Gastroesophageal sphincter (tissue), 4 donors: ENCODE data around the gene MB21D2. TPM values are rescaled to one million over a fixed set of nuclear protein-coding genes. Genes with fewer than 3 reads are reported as not detected.
"Not testable (repeated sequence)": the region's sequence is repeated elsewhere in the genome, so short reads cannot be mapped to it uniquely, and the experiment has no call there.

ENCODE experiments used
- ATAC-seq: fragments of 150-250 bp; one replicate; pipeline ENCODE4 v1.9.1; 2016; ENCODE audit warnings: mild to moderate bottlenecking, moderate library complexity
- H3K27ac ChIP-seq, 4 donors: fragments of 200-600 bp; sonication (generic) in 3 of 4; 1 replicate in 3 of 4; 2 replicates in 1 of 4; pipeline ENCODE4 v1.5.1; 2016 to 2019
- H3K27me3 ChIP-seq: fragments of 200-600 bp; sonication (generic); one replicate; pipeline ENCODE4 v1.5.1; 2019
- H3K36me3 ChIP-seq, 2 donors: fragments of 200-600 bp; sonication (generic); one replicate each; pipeline ENCODE4 v1.5.1; 2019; ENCODE audit warnings: control low read depth in 1 of 2
- H3K4me1 ChIP-seq, 3 donors: fragments of 200-600 bp; sonication (generic); 1 replicate in 2 of 3; 2 replicates in 1 of 3; pipeline ENCODE4 v1.5.1; 2016 to 2019; ENCODE audit warnings: control low read depth in 2 of 3
- H3K4me3 ChIP-seq, 2 donors: fragments of 200-600 bp; sonication (generic); one replicate each; pipeline ENCODE4 v1.5.1; 2019; ENCODE audit warnings: mild to moderate bottlenecking in 1 of 2, moderate library complexity in 1 of 2
- H3K9me3 ChIP-seq, 3 donors: fragments of 200-600 bp; sonication (generic); one replicate each; pipeline ENCODE4 v1.5.1; 2017 to 2019; ENCODE audit warnings: control low read depth in 2 of 3
- EP300 ChIP-seq: sonication (generic); formaldehyde crosslinking; IDR thresholded peaks from one replicate; pipeline ENCODE4 v1.6.1; 2017; ENCODE audit warnings: antibody characterized with exemption, mild to moderate bottlenecking
- POLR2A ChIP-seq, 2 donors: fragments of 450-650 bp; IDR thresholded peaks; one replicate each; pipeline ENCODE4 v1.6.1; 2017; ENCODE audit warnings: antibody characterized with exemption in 2 of 2, mild to moderate bottlenecking in 2 of 2, moderate library complexity in 1 of 2
- POLR2AphosphoS5 ChIP-seq: sonication (generic); formaldehyde crosslinking; IDR thresholded peaks from one replicate; pipeline ENCODE4 v1.6.1; 2017; ENCODE audit warnings: antibody characterized with exemption
- WGBS, 2 donors: methylation state at CpG; one replicate each; pipeline ENCODE4 v1.1.5; 2018; ENCODE audit warnings: low coverage in 1 of 2; 5-methylcytosine and 5-hydroxymethylcytosine counted together
- total RNA-seq, 4 donors: library from RNA; depleted of rRNA; stranded (reverse); fragments of >200 nt; gene quantifications; one replicate each; pipeline ENCODE4 v1.1.0, GENCODE V29; 2016
- TF ChIP-seq, protein P1 (sequence below), 4 experiments: fragments of 200-600 bp in 2 of 4; fragments of 450-650 bp in 2 of 4; sonication (generic) in 1 of 4; IDR thresholded peaks; one replicate each; pipeline ENCODE4 v1.5.1; 2017 to 2019; ENCODE audit warnings: antibody characterized with exemption in 4 of 4, mild to moderate bottlenecking in 2 of 4, moderate library complexity in 2 of 4

The MB21D2 gene
- total RNA-seq, 4 donors from 2014 or later: 7.0 to 11.5 (median 9.3) TPM

GRCh38 chr3:192778508-192778907 is 139.1 kb downstream of the MB21D2 start:
- H3K4me3 ChIP-seq: no peak overlapping the region
- ATAC-seq: no peak
- H3K27me3 ChIP-seq: peaks cover 9% of the 10 kb centered on the region
- no peak overlapping the region for H3K27ac ChIP-seq
- WGBS, 2 donors: 78 to 93% methylated on average over 2 to 3 of the region's 3 CpGs
- H3K36me3 ChIP-seq: no peaks in the 10 kb centered on the region
- H3K4me1 ChIP-seq: no peaks in the 10 kb centered on the region
- TF ChIP-seq POLR2AphosphoS5 (no peak), POLR2A (IDR thresholded peaks at IDR 0.05) (no peak)
- TF ChIP-seq, protein P1, sequence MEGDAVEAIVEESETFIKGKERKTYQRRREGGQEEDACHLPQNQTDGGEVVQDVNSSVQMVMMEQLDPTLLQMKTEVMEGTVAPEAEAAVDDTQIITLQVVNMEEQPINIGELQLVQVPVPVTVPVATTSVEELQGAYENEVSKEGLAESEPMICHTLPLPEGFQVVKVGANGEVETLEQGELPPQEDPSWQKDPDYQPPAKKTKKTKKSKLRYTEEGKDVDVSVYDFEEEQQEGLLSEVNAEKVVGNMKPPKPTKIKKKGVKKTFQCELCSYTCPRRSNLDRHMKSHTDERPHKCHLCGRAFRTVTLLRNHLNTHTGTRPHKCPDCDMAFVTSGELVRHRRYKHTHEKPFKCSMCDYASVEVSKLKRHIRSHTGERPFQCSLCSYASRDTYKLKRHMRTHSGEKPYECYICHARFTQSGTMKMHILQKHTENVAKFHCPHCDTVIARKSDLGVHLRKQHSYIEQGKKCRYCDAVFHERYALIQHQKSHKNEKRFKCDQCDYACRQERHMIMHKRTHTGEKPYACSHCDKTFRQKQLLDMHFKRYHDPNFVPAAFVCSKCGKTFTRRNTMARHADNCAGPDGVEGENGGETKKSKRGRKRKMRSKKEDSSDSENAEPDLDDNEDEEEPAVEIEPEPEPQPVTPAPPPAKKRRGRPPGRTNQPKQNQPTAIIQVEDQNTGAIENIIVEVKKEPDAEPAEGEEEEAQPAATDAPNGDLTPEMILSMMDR (IDR thresholded peaks at IDR 0.05): no peak
- H3K9me3 ChIP-seq: peaks cover 0 to 27% (median 0%) of the 10 kb centered on the region in 3 donors

- ATAC-seq, H3K4me1 ChIP-seq, H3K36me3 ChIP-seq, H3K27me3 ChIP-seq, H3K27ac ChIP-seq, H3K4me3 ChIP-seq: not testable (repeated sequence)
- peaks cover 0 to 27% (median 0%) of the 10 kb centered on the region in 3 donors for H3K9me3 ChIP-seq
- 60 to 65% methylated on average over 4 of the region's 4 CpGs for WGBS, 2 donors
Observed at GRCh38 chr3:192774341-192774740, 143.3 kb downstream of the MB21D2 start.

DNA sequence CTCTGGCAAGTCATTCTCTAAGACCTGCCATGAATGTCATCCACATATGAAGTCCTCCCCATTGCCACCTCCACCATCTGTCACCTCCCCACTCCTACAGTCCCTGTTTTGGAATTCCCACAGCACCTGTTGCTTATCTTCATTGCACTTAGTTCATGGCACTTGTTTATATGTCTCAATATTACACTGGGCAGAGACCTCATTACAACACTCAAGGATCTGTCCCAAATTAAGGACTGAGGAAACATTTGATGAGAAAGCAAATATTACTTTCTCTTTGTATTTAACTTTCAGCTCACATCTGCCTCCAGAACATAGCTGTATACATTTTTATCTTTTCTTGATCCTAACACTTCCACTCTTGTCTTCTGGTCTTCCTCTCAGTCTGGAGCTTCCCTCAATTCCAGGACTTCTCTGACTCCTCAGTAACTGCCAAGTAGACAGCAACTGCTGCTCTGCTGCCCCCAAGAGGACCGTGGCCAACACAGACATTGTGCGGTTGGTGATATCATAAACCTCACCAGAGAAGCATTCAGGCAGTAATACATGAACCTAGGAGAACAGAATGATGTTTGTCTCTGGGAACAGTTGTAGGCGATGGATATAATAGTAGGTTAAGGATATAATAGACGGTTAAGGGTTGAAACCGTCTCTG is 145.3 kb downstream of the MB21D2 start:
- WGBS, 2 donors: 36 to 83% methylated on average over 2 to 5 of the region's 5 CpGs
- Histone ChIP-seq H3K9me3 (peaks cover 0 to 20% (median 0%) of the 10 kb centered on the region in 3 donors), H3K27me3 (peaks cover 9% of the 10 kb centered on the region), H3K4me3 (no peak overlapping the region), H3K4me1 (no peaks in the 10 kb centered on the region), H3K27ac (no peak overlapping the region), H3K36me3 (no peaks in the 10 kb centered on the region)
- ATAC-seq: no peak
- no peak for TF ChIP-seq EP300
- TF ChIP-seq POLR2AphosphoS5: no peak
- TF ChIP-seq, protein P1 (IDR thresholded peaks at IDR 0.05): no peak

GRCh38 chr3:192758654-192759053 is 159.0 kb downstream of the MB21D2 start:
- H3K4me1 ChIP-seq: no peaks in the 10 kb centered on the region
- ATAC-seq: no peak
- no peaks in the 10 kb centered on the region for H3K27me3 ChIP-seq
- TF ChIP-seq EP300: no peak
- no peak for TF ChIP-seq POLR2A (IDR thresholded peaks at IDR 0.05)
- TF ChIP-seq, protein P1 (IDR thresholded peaks at IDR 0.05): no peak
- no peak for TF ChIP-seq POLR2AphosphoS5
- 73 to 80% methylated on average over 1 to 3 of the region's 7 CpGs for WGBS, 2 donors
- H3K9me3 ChIP-seq: peaks cover 0 to 8% (median 0%) of the 10 kb centered on the region in 3 donors
- H3K4me3 ChIP-seq: no peak overlapping the region
- no peak overlapping the region for H3K27ac ChIP-seq
- H3K36me3 ChIP-seq: no peaks in the 10 kb centered on the region

DNA sequence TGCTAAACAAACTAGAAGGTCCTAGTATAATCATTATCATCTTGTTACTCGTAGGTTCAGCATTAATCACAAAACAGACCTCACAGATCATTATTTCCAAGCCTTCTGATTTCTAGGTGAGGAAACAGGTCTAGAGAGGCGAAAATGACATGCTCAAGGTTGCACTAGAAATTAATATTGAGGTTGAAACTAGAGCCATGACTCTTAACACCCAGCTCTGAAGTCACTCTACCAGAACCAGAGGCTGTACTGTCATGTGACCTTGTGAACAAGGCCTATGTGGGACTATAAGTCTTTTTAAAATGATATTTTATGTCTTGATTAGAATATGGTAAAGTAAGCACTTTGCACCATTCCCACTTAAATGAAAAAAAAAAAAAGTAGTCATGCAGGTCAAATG is 166.5 kb downstream of the MB21D2 start:
- Histone ChIP-seq H3K27me3 (no peaks in the 10 kb centered on the region), H3K27ac (no peak overlapping the region), H3K4me3 (no peak overlapping the region), H3K36me3 (no peaks in the 10 kb centered on the region), H3K9me3 (no peaks in the 10 kb centered on the region), H3K4me1 (no peaks in the 10 kb centered on the region)
- no peak for ATAC-seq
- TF ChIP-seq, protein P1 (IDR thresholded peaks at IDR 0.05): no peak
- TF ChIP-seq EP300 (no peak), POLR2A (IDR thresholded peaks at IDR 0.05) (no peak), POLR2AphosphoS5 (no peak)
- 37 to 43% methylated on average over 2 of the region's 2 CpGs for WGBS, 2 donors
